IMR-90 (cell line): ENCODE results near the gene ZMIZ1. TPM values are rescaled to one million over a fixed set of nuclear protein-coding genes. Genes with fewer than 3 reads are reported as not detected.

Experiments used
- ATAC-seq: fragments of 200-7000 bp; cut with Tn5 transposase; 2 replicates; pipeline ENCODE4 v1.9.1; 2020; ENCODE audit warnings: low read depth, mild to moderate bottlenecking, moderate library complexity
- BruUV-seq: library from RNA; stranded (reverse); fragments of 400-500 nt; replicated peaks from 2 replicates; lab custom pipeline; 2021; lab: Mats Ljungman, UMichigan
- CTCF ChIA-PET: fragments of 300-600 bp; formaldehyde crosslinking; extraction: SDS; loops from one replicate; lab custom pipeline; 2021; ENCODE audit warnings: antibody characterized with exemption; lab: Yijun Ruan, JAX
- POLR2A ChIA-PET: fragments of 300-600 bp; sonication (Branson Sonifier 250); formaldehyde crosslinking; loops from one replicate; lab custom pipeline; 2022; ENCODE audit warnings: antibody characterized with exemption; ENCODE audit not compliant: unreplicated experiment; lab: Charles Lee
- DNase-seq: peaks from one replicate; pipeline ENCODE4 v3.0.0; 2013
- H2AFZ ChIP-seq: replicated peaks from 2 replicates; pipeline ENCODE3; 2013; ENCODE audit warnings: low read length, mild to moderate bottlenecking; ENCODE audit not compliant: poor library complexity
- H2AK5ac ChIP-seq: 2 replicates; pipeline ENCODE4 v1.6.1; 2013; ENCODE audit warnings: low read depth, low read length, inconsistent platforms
- H2AK9ac ChIP-seq: replicated peaks from 2 replicates; pipeline ENCODE3; 2013; ENCODE audit warnings: mild to moderate bottlenecking, low read depth, low read length, moderate library complexity; ENCODE audit not compliant: poor library complexity
- H2BK120ac ChIP-seq: 2 replicates; pipeline ENCODE4 v1.6.1; 2013; ENCODE audit warnings: low read depth, low read length, inconsistent platforms
- H2BK15ac ChIP-seq: 3 replicates; pipeline ENCODE4 v1.6.1; 2013; ENCODE audit warnings: low read depth, low read length, inconsistent platforms
- H2BK20ac ChIP-seq: 2 replicates; pipeline ENCODE4 v1.6.1; 2013; ENCODE audit warnings: low read depth, mild to moderate bottlenecking, inconsistent platforms, low read length, moderate library complexity
- H2BK5ac ChIP-seq: 2 replicates; pipeline ENCODE4 v1.6.1; 2013; ENCODE audit warnings: mild to moderate bottlenecking, low read depth, low read length, inconsistent platforms; ENCODE audit not compliant: poor library complexity, severe bottlenecking
- H3K14ac ChIP-seq: replicated peaks from 2 replicates; pipeline ENCODE4 v1.6.1; 2013; ENCODE audit warnings: low read depth, low read length, inconsistent platforms
- H3K18ac ChIP-seq: 2 replicates; pipeline ENCODE4 v1.6.1; 2013; ENCODE audit warnings: low read depth, low read length, control low read depth
- H3K23ac ChIP-seq: 2 replicates; pipeline ENCODE4 v1.6.1; 2013; ENCODE audit warnings: low read depth, low read length, inconsistent platforms
- H3K27ac ChIP-seq: 2 replicates; pipeline ENCODE4 v1.5.1; 2013; ENCODE audit warnings: mild to moderate bottlenecking, control low read depth, low read length; ENCODE audit not compliant: insufficient read depth
- H3K27me3 ChIP-seq: 2 replicates; pipeline ENCODE4 v1.6.1; 2013; ENCODE audit warnings: low read length; ENCODE audit not compliant: control insufficient read depth, insufficient read depth
- H3K36me3 ChIP-seq: 2 replicates; pipeline ENCODE4 v1.6.1; 2013; ENCODE audit warnings: low read length, mixed read lengths; ENCODE audit not compliant: control insufficient read depth, insufficient read depth
- H3K4ac ChIP-seq: 2 replicates; pipeline ENCODE4 v1.6.1; 2013; ENCODE audit warnings: low read depth, low read length, inconsistent platforms
- H3K4me1 ChIP-seq: 2 replicates; pipeline ENCODE4 v1.6.1; 2013; ENCODE audit warnings: low read length, mixed read lengths; ENCODE audit not compliant: control insufficient read depth, insufficient read depth
- H3K4me2 ChIP-seq: 2 replicates; pipeline ENCODE4 v1.6.1; 2013; ENCODE audit warnings: low read depth, mild to moderate bottlenecking, control low read depth, low read length, moderate library complexity
- H3K4me3 ChIP-seq: 2 replicates; pipeline ENCODE4 v1.5.1; 2013; ENCODE audit warnings: low read depth, mild to moderate bottlenecking, control low read depth, low read length, moderate library complexity; ENCODE audit not compliant: insufficient read depth
- H3K56ac ChIP-seq: 2 replicates; pipeline ENCODE4 v1.6.1; 2013; ENCODE audit warnings: low read length, inconsistent platforms; ENCODE audit not compliant: insufficient read depth; ENCODE audit errors: extremely low read depth
- H3K79me1 ChIP-seq, 2 experiments: 2 replicates each; pipeline ENCODE4 v1.6.1; 2013; ENCODE audit warnings: low read length in 2 of 2, inconsistent platforms in 1 of 2, low read depth in 1 of 2
- H3K9ac ChIP-seq: 2 replicates; pipeline ENCODE4 v1.6.1; 2013; ENCODE audit warnings: low read depth, low read length, control low read depth
- H3K9me1 ChIP-seq: 2 replicates; pipeline ENCODE4 v1.6.1; 2013; ENCODE audit warnings: low read length, inconsistent platforms; ENCODE audit not compliant: insufficient read depth
- H3K9me3 ChIP-seq: 2 replicates; pipeline ENCODE4 v1.6.1; 2013; ENCODE audit warnings: low read length; ENCODE audit not compliant: control insufficient read depth, insufficient read depth
- H4K20me1 ChIP-seq: 2 replicates; pipeline ENCODE4 v1.6.1; 2013; ENCODE audit warnings: low read length, inconsistent platforms; ENCODE audit not compliant: insufficient read depth
- H4K5ac ChIP-seq: 2 replicates; pipeline ENCODE4 v1.6.1; 2013; ENCODE audit warnings: mild to moderate bottlenecking, low read depth, low read length, control low read depth
- H4K8ac ChIP-seq, 2 experiments: 2 replicates each; pipeline ENCODE4 v1.6.1; 2013; ENCODE audit warnings: low read depth in 2 of 2, low read length in 2 of 2, control low read depth in 1 of 2, inconsistent platforms in 1 of 2
- H4K91ac ChIP-seq: 2 replicates; pipeline ENCODE4 v1.6.1; 2013; ENCODE audit warnings: low read depth, low read length, inconsistent platforms; ENCODE audit not compliant: insufficient read depth
- BHLHE40 ChIP-seq: fragments of 150-350 bp; IDR thresholded peaks from 2 replicates; pipeline ENCODE4 v1.6.1; 2016; ENCODE audit warnings: mild to moderate bottlenecking, low read depth, low read length
- CEBPB ChIP-seq: IDR thresholded peaks from 2 replicates; pipeline ENCODE4 v1.6.1; 2012; ENCODE audit warnings: low read depth, low read length, improper control_type of control experiment
- CHD1 ChIP-seq: IDR thresholded peaks from 2 replicates; pipeline ENCODE4 v1.6.1; 2012; ENCODE audit warnings: low read depth, low read length, improper control_type of control experiment
- CTCF ChIP-seq: conservative IDR thresholded peaks from 2 replicates; pipeline ENCODE4 v1.5.1; 2012; ENCODE audit warnings: mild to moderate bottlenecking, low read depth, low read length, improper control_type of control experiment
- FOS ChIP-seq: fragments of 150-350 bp; IDR thresholded peaks from 2 replicates; pipeline ENCODE4 v1.6.1; 2016; ENCODE audit warnings: low read depth, low read length
- MAFK ChIP-seq: IDR thresholded peaks from 2 replicates; pipeline ENCODE4 v1.6.1; 2012; ENCODE audit warnings: low read depth, low read length, improper control_type of control experiment
- MAZ ChIP-seq: IDR thresholded peaks from 2 replicates; pipeline ENCODE4 v1.6.1; 2012; ENCODE audit warnings: low read depth, mild to moderate bottlenecking, low read length, improper control_type of control experiment, moderate library complexity, borderline replicate concordance
- MXI1 ChIP-seq: IDR thresholded peaks from 2 replicates; pipeline ENCODE4 v1.6.1; 2012; ENCODE audit warnings: low read depth, mild to moderate bottlenecking, low read length, moderate library complexity, borderline replicate concordance
- NFE2L2 ChIP-seq: fragments of 150-350 bp; IDR thresholded peaks from 2 replicates; pipeline ENCODE4 v1.6.1; 2016; ENCODE audit warnings: low read depth, mild to moderate bottlenecking, low read length
- POLR2A ChIP-seq: IDR thresholded peaks from 2 replicates; pipeline ENCODE4 v1.6.1; 2012; ENCODE audit warnings: mild to moderate bottlenecking, low read depth, low read length
- RAD21 ChIP-seq: IDR thresholded peaks from 2 replicates; pipeline ENCODE4 v1.6.1; 2012; ENCODE audit warnings: low read length, improper control_type of control experiment
- RCOR1 ChIP-seq: IDR thresholded peaks from 2 replicates; pipeline ENCODE4 v1.6.1; 2012; ENCODE audit warnings: mild to moderate bottlenecking, low read length, improper control_type of control experiment; ENCODE audit not compliant: insufficient replicate concordance
- RFX5 ChIP-seq: IDR thresholded peaks from 2 replicates; pipeline ENCODE4 v1.8.0; 2012; ENCODE audit warnings: low read depth, mild to moderate bottlenecking, low read length, moderate library complexity
- SMC3 ChIP-seq: fragments of 150-350 bp; IDR thresholded peaks from 2 replicates; pipeline ENCODE4 v1.6.1; 2016; ENCODE audit warnings: low read depth, mild to moderate bottlenecking, antibody characterized with exemption, low read length, moderate library complexity
- USF2 ChIP-seq: fragments of 150-350 bp; IDR thresholded peaks from 2 replicates; pipeline ENCODE4 v1.6.1; 2017; ENCODE audit warnings: mild to moderate bottlenecking, antibody characterized with exemption, low read length, low read depth
- WGBS, 2 experiments: methylation state at CpG; one replicate each; pipeline versions ENCODE4 v1.1.5 to v1.1.7; 2013; ENCODE audit warnings: missing lambda C conversion rate in 2 of 2; ENCODE audit not compliant: insufficient read length in 1 of 2; ENCODE audit errors: extremely low coverage in 2 of 2; 5-methylcytosine and 5-hydroxymethylcytosine counted together
- dilution Hi-C: fragments of 300-500 bp; cut with HindIII; formaldehyde crosslinking; loops from one replicate; pipeline ENCODE4 v1.14.3; 2018; ENCODE audit warnings: low sequenced_read_pairs; ENCODE audit not compliant: unreplicated experiment
- in situ Hi-C: fragments of 300-500 bp; cut with MboI; formaldehyde crosslinking; loops from 3 replicates; pipeline ENCODE4 v1.14.3; 2019; ENCODE audit warnings: low sequenced_read_pairs, inconsistent platforms, mixed read lengths
- intact Hi-C: fragments of 100-400 bp; cut with micrococcal nuclease; formaldehyde crosslinking; loops from 2 replicates; pipeline ENCODE4 v1.10.0; 2022
- polyA plus RNA-seq, 3 experiments: library from polyadenylated mRNA; depleted of rRNA; stranded (reverse); fragments of >200 nt; gene quantifications; 2 replicates each; pipeline ENCODE4 v1.2.3, GENCODE V29; 2012; ENCODE audit warnings: low replicate concordance in 1 of 3
- total RNA-seq: library from RNA; depleted of rRNA; stranded (reverse); fragments of >200 nt; gene quantifications from 2 replicates; pipeline ENCODE4 v1.2.3, GENCODE V29; 2012
- TF ChIP-seq, protein P1 (sequence below): fragments of 150-350 bp; IDR thresholded peaks from 2 replicates; pipeline ENCODE4 v1.6.1; 2016; ENCODE audit warnings: low read depth, mild to moderate bottlenecking, low read length, moderate library complexity, borderline replicate concordance

The ZMIZ1 gene
- total and polyA plus RNA-seq, 2 of the 4 experiments (the other 2 are of a cell fraction): 6.6 to 48.7 TPM

DNA sequence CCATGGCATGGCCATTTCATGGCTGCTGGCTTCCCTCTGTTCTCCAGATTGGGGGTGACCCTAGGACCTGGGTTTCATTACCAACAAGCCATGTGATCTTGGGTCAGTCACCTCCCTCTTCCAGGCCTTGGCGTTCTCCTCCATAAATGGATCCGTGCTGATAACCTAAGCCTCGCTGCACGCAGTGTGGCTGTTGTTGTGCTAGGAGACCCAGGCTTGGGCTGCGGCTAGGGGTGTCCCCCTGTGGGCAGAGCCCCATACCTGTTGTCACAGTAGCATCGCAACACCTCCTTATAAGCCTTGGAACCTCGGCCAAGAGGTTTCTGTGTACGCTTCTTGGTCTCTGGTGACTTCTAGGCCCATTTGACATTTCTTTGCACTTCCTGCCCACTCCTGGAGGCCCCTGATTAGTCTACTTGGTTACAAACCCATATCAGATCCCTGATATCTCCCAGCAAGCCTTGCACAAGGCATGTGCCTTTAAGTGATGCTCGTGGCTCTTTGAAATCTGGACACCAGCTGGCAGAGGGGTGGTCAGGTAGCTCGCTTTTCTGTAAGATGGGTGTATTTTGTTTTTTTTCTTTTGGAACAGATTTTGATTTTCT is 23.6 kb downstream of the ZMIZ1 start:
- ATAC-seq (no peak), DNase-seq (no peak)
- Histone ChIP-seq H4K20me1 (peaks cover 99% of the 10 kb centered on the region), H3K9me3 (no peaks in the 10 kb centered on the region), H2BK120ac (no peak overlapping the region), H4K8ac (no peak overlapping the region), H3K4me2 (no peak overlapping the region), H4K91ac (no peak overlapping the region), H3K79me1 (peaks cover 12 to 95% of the 10 kb centered on the region in 2 experiments; a peak in 3 of 4 replicates), H2AFZ (no peak overlapping the region), H2BK20ac (no peak overlapping the region), H3K9me1 (peaks cover 72% of the 10 kb centered on the region), H3K27me3 (no peaks in the 10 kb centered on the region), H2AK5ac (peak overlapping the region; percentile 3; the same call in 1 of the 2 replicates), H3K18ac (no peak overlapping the region), H4K5ac (no peak overlapping the region), H3K27ac (no peak overlapping the region), H3K4me3 (no peak overlapping the region), H2BK5ac (no peak overlapping the region), H2AK9ac (no peak overlapping the region), H3K4me1 (peaks cover 61% of the 10 kb centered on the region), H3K23ac (0 out of 2 replicates have a peak overlapping the region, but pooled peaks have one; percentile 17), H3K9ac (no peak overlapping the region), H3K14ac (no peak overlapping the region), H2BK15ac (no peak overlapping the region), H3K36me3 (peaks cover 17% of the 10 kb centered on the region; the same call in 1 of the 2 replicates), H3K4ac (0 out of 2 replicates have a peak overlapping the region, but pooled peaks have one; percentile 22), H3K56ac (no peak overlapping the region)
- no TSS peak for BruUV-seq
- in situ Hi-C loops (no loop called here), intact Hi-C loops (no loop called here), dilution Hi-C loops (no loop called here)
- TF ChIP-seq USF2 (no peak), MXI1 (no peak), FOS (no peak), CEBPB (no peak), BHLHE40 (no peak), CHD1 (no peak), SMC3 (no peak), POLR2A (no peak), NFE2L2 (no peak), RAD21 (no peak), RCOR1 (no peak), MAZ (no peak), RFX5 (no peak), CTCF (no peak), MAFK (no peak)
- TF ChIP-seq, protein P1, sequence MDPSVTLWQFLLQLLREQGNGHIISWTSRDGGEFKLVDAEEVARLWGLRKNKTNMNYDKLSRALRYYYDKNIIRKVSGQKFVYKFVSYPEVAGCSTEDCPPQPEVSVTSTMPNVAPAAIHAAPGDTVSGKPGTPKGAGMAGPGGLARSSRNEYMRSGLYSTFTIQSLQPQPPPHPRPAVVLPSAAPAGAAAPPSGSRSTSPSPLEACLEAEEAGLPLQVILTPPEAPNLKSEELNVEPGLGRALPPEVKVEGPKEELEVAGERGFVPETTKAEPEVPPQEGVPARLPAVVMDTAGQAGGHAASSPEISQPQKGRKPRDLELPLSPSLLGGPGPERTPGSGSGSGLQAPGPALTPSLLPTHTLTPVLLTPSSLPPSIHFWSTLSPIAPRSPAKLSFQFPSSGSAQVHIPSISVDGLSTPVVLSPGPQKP: no peak
- WGBS, 2 experiments: 98% methylated on average over 6 of the region's 10 CpGs; no CpG with 5 or more reads in 1 of the 2 experiments
- CTCF ChIA-PET: no interaction called here
- POLR2A ChIA-PET: interaction anchor here (0.6 kb wide), 1 partner anchor 35 kb away, joined by 4 read pairs; no protein-coding TSS in a partner anchor
